Measurements from ENCODE around the gene ANKRD11.

GRCh38 chr16:89529097-89529496 is 38.7 kb upstream of the ANKRD11 start:
- TF ChIP-seq CTCF (IDR thresholded peaks at IDR 0.05) (no peak), EP300 (IDR thresholded peaks at IDR 0.05) (no peak), POLR2AphosphoS5 (IDR thresholded peaks at IDR 0.05) (no peak)
